CD14-positive monocyte (primary cell): ENCODE results near the gene YBX2. TPM values are rescaled to one million over a fixed set of nuclear protein-coding genes. Genes with fewer than 3 reads are reported as not detected.

Experiments used
- DNase-seq, 3 donors: peaks; one replicate each; pipeline ENCODE4 v3.0.0-alpha.2; 2011 to 2022
- H2AFZ ChIP-seq: 2 replicates; pipeline ENCODE4 v1.6.0; 2012; ENCODE audit warnings: mild to moderate bottlenecking, low read depth, low read length, inconsistent platforms; ENCODE audit not compliant: insufficient read depth, poor library complexity, severe bottlenecking
- H3K27ac ChIP-seq, 2 donors: 1 replicate in 1 of 2; 2 replicates in 1 of 2; pipeline ENCODE4 v1.5.1; 2012 to 2013; ENCODE audit warnings: low read length in 2 of 2, control low read depth in 1 of 2, inconsistent platforms in 1 of 2, low read depth in 1 of 2, mild to moderate bottlenecking in 1 of 2
- H3K27me3 ChIP-seq, 2 donors: one replicate each; pipeline versions ENCODE4 v1.6.0 to v1.6.1; 2011 to 2013; ENCODE audit warnings: low read length in 2 of 2; ENCODE audit not compliant: control insufficient read depth in 2 of 2, insufficient read depth in 2 of 2
- H3K36me3 ChIP-seq, 2 donors: replicated peaks in 1 of 2; 1 replicate in 1 of 2; 2 replicates in 1 of 2; pipeline versions ENCODE4 v1.5.1 to v1.6.1; 2012 to 2013; ENCODE audit warnings: low read length in 2 of 2, control low read depth in 1 of 2, inconsistent platforms in 1 of 2, mild to moderate bottlenecking in 1 of 2; ENCODE audit not compliant: insufficient read depth in 2 of 2, control insufficient read depth in 1 of 2
- H3K4me1 ChIP-seq, 2 donors: 1 replicate in 1 of 2; 2 replicates in 1 of 2; pipeline versions ENCODE4 v1.5.1 to v1.6.1; 2012 to 2013; ENCODE audit warnings: low read length in 2 of 2, control low read depth in 1 of 2, inconsistent platforms in 1 of 2, mild to moderate bottlenecking in 1 of 2, moderate library complexity in 1 of 2; ENCODE audit not compliant: insufficient read depth in 2 of 2, control insufficient read depth in 1 of 2
- H3K4me2 ChIP-seq: replicated peaks from 2 replicates; pipeline ENCODE3; 2012; ENCODE audit warnings: low read length, moderate library complexity, mild to moderate bottlenecking; ENCODE audit not compliant: poor library complexity, severe bottlenecking; ENCODE audit errors: extremely low read depth
- H3K4me3 ChIP-seq, 3 experiments: fragments of 200-600 bp in 1 of 3; sonication (generic) in 1 of 3; replicated peaks in 1 of 3; 1 replicate in 2 of 3; 2 replicates in 1 of 3; pipeline ENCODE4 v1.5.1; 2011 to 2013; ENCODE audit warnings: low read length in 3 of 3, mild to moderate bottlenecking in 3 of 3, control low read depth in 2 of 3, low read depth in 2 of 3, inconsistent platforms in 1 of 3, moderate library complexity in 1 of 3
- H3K79me2 ChIP-seq: 2 replicates; pipeline ENCODE4 v1.6.0; 2012; ENCODE audit warnings: mild to moderate bottlenecking, control low read depth, inconsistent platforms, low read length, moderate library complexity; ENCODE audit not compliant: insufficient read depth
- H3K9ac ChIP-seq: 2 replicates; pipeline ENCODE4 v1.6.0; 2017; ENCODE audit warnings: low read length, mild to moderate bottlenecking; ENCODE audit not compliant: insufficient read depth, poor library complexity, severe bottlenecking
- H3K9me3 ChIP-seq, 2 donors: replicated peaks in 1 of 2; 1 replicate in 1 of 2; 2 replicates in 1 of 2; pipeline versions ENCODE4 v1.5.1 to v1.6.1; 2012 to 2013; ENCODE audit warnings: low read length in 2 of 2, control low read depth in 1 of 2; ENCODE audit not compliant: control insufficient read depth in 1 of 2, insufficient read depth in 1 of 2
- H4K20me1 ChIP-seq: 2 replicates; pipeline ENCODE4 v1.6.0; 2012; ENCODE audit warnings: mild to moderate bottlenecking, low read length, control low read depth, moderate library complexity; ENCODE audit not compliant: insufficient read depth
- H3K27ac Mint-ChIP-seq, 7 donors: one replicate each; pipeline ENCODE4 v1.8.0; 2020; ENCODE audit warnings: mild to moderate bottlenecking in 7 of 7, mixed read lengths in 7 of 7, moderate library complexity in 6 of 7, inconsistent platforms in 2 of 7
- H3K27me3 Mint-ChIP-seq, 3 donors: one replicate each; pipeline ENCODE4 v1.8.0; 2021 to 2022; ENCODE audit warnings: low read depth in 3 of 3, mild to moderate bottlenecking in 3 of 3, mixed read lengths in 3 of 3, moderate library complexity in 3 of 3, inconsistent platforms in 1 of 3
- H3K36me3 Mint-ChIP-seq, 2 donors: one replicate each; pipeline ENCODE4 v1.8.0; 2020; ENCODE audit warnings: mixed read lengths in 2 of 2, inconsistent platforms in 1 of 2, mild to moderate bottlenecking in 1 of 2
- H3K4me1 Mint-ChIP-seq: one replicate; pipeline ENCODE4 v1.8.0; 2020; ENCODE audit warnings: mild to moderate bottlenecking, mixed read lengths
- H3K4me3 Mint-ChIP-seq, 2 donors: one replicate each; pipeline ENCODE4 v1.8.0; 2020; ENCODE audit warnings: mild to moderate bottlenecking in 2 of 2, mixed read lengths in 2 of 2, moderate library complexity in 1 of 2
- H3K9me3 Mint-ChIP-seq, 7 donors: one replicate each; pipeline ENCODE4 v1.8.0; 2020 to 2022; ENCODE audit warnings: mixed read lengths in 7 of 7, mild to moderate bottlenecking in 6 of 7, moderate library complexity in 6 of 7, inconsistent platforms in 2 of 7
- WGBS: methylation state at CpG from one replicate; pipeline ENCODE4 v1.1.5; 2013; ENCODE audit warnings: missing lambda C conversion rate; ENCODE audit not compliant: insufficient coverage; 5-methylcytosine and 5-hydroxymethylcytosine counted together
- intact Hi-C, 2 donors: fragments of 100-400 bp; cut with micrococcal nuclease; formaldehyde crosslinking; loops; one replicate each; pipeline versions ENCODE4 v1.15.0 to v1.15.1; 2023
- polyA plus RNA-seq, 3 donors: library from polyadenylated mRNA; depleted of rRNA in 1 of 3; unstranded in 2 of 3; stranded (reverse) in 1 of 3; fragments of 300-500 nt in 2 of 3; fragments of >200 nt in 1 of 3; fragmentation: Illumina TruSeq in 2 of 3; gene quantifications; 1 replicate in 2 of 3; 2 replicates in 1 of 3; pipeline ENCODE4 v1.2.3, GENCODE V29; 2012 to 2021
- TF ChIP-seq, protein P1 (sequence below): fragments of 200-600 bp; IDR thresholded peaks from one replicate; pipeline ENCODE4 v1.8.0; 2022; ENCODE audit warnings: antibody characterized with exemption, mild to moderate bottlenecking

The YBX2 gene
- polyA plus RNA-seq, 3 donors: not detected

DNA sequence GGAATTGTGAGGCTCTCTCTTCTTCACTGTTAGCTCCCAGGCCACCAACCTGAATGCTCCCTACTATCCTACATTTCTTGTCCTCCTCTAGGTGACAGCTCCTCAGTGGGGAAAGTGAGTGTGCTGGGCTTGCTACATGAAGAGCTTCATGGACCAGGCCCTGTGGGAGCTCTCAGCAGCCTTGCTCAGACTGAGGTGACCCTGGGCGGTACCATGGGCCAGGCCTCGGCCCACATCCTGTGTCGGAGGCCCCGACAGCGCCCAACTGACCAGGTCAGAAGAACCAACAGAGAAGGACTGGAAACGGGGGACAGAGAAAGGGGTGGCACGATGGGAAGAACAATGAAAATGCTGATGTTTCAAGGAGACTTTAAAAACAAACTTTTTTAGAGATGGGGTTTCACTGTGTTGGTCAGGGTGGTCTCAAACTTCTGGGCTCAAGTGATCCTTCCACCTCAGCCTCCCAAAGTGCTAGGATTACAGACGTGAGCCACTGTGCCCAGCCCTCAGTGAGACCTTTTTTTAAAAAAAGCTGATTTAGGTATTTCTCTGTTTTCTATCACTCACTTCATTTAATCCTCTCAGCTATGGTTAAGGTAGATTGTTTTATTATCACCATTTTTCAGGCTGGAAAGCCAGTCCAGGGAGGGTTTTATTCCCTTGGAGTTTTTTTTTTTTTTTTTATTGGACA, 37.5 kb downstream of the YBX2 start:
- TF ChIP-seq, protein P1, sequence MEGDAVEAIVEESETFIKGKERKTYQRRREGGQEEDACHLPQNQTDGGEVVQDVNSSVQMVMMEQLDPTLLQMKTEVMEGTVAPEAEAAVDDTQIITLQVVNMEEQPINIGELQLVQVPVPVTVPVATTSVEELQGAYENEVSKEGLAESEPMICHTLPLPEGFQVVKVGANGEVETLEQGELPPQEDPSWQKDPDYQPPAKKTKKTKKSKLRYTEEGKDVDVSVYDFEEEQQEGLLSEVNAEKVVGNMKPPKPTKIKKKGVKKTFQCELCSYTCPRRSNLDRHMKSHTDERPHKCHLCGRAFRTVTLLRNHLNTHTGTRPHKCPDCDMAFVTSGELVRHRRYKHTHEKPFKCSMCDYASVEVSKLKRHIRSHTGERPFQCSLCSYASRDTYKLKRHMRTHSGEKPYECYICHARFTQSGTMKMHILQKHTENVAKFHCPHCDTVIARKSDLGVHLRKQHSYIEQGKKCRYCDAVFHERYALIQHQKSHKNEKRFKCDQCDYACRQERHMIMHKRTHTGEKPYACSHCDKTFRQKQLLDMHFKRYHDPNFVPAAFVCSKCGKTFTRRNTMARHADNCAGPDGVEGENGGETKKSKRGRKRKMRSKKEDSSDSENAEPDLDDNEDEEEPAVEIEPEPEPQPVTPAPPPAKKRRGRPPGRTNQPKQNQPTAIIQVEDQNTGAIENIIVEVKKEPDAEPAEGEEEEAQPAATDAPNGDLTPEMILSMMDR: no peak
- intact Hi-C loops: loop anchor here in 1 of 2 donors (10.0 kb wide), 1 partner anchor 308 kb away; the partner anchor contains the start of gene SENP3
- Histone ChIP-seq H3K36me3 (peaks cover 26 to 53% of the 10 kb centered on the region in 2 donors), H3K4me1 (peaks cover 21 to 37% of the 10 kb centered on the region in 2 donors), H4K20me1 (no peaks in the 10 kb centered on the region), H3K4me3 (no peak overlapping the region), H3K9ac (no peak overlapping the region), H3K27ac (no peak overlapping the region), H3K4me2 (no peak overlapping the region), H2AFZ (no peak overlapping the region), H3K27me3 (peaks cover 9 to 15% of the 10 kb centered on the region in 2 donors), H3K79me2 (peaks cover 14% of the 10 kb centered on the region), H3K9me3 (peaks cover 0 to 3% of the 10 kb centered on the region in 2 donors)
- no peak for DNase-seq
- peaks cover 10 to 23% (median 22%) of the 10 kb centered on the region in 3 donors for H3K27me3 Mint-ChIP-seq
- peaks cover 27% of the 10 kb centered on the region for H3K4me1 Mint-ChIP-seq
- peak overlapping the region in 1 of 7 donors; percentile 51 for H3K27ac Mint-ChIP-seq
- H3K4me3 Mint-ChIP-seq: no peak overlapping the region
- peaks cover 0 to 6% (median 3%) of the 10 kb centered on the region in 7 donors for H3K9me3 Mint-ChIP-seq
- H3K36me3 Mint-ChIP-seq: peaks cover 44 to 63% of the 10 kb centered on the region in 2 donors
- WGBS: 97% methylated on average over 6 of the region's 8 CpGs

DNA sequence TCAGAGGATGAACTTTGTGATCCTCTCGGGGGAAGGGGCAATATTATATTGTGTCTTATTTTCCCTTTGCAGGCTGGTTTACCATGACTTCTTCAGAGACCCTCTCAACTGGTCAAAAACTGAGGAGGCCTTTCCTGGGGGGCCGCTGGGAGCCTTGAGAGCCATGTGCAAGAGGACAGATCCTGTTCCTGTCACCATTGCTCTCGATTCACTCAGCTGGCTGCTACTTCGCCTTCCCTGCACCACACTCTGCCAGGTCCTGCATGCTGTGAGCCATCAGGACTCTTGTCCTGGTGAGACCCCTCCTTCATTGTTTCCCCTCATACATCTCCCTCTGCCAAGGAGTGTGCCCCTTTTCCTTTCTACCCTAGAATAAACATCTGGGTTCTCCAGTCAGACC, 39.9 kb downstream of the YBX2 start:
- Mint-ChIP-seq H3K4me3 (no peak overlapping the region), H3K27me3 (peaks cover 0 to 1% (median under 1%) of the 10 kb centered on the region in 3 donors), H3K4me1 (peaks cover 33% of the 10 kb centered on the region), H3K9me3 (no peaks in the 10 kb centered on the region), H3K36me3 (peaks cover 37 to 57% of the 10 kb centered on the region in 2 donors), H3K27ac (peak overlapping the region in 1 of 7 donors; percentile 18)
- Histone ChIP-seq H3K27me3 (no peaks in the 10 kb centered on the region), H3K27ac (no peak overlapping the region), H3K79me2 (peaks cover 36% of the 10 kb centered on the region), H3K4me1 (peaks cover 27 to 38% of the 10 kb centered on the region in 2 donors), H2AFZ (no peak overlapping the region), H4K20me1 (no peaks in the 10 kb centered on the region), H3K4me2 (no peak overlapping the region), H3K4me3 (no peak overlapping the region), H3K9me3 (no peaks in the 10 kb centered on the region), H3K9ac (no peak overlapping the region), H3K36me3 (peaks cover 26 to 51% of the 10 kb centered on the region in 2 donors)
- TF ChIP-seq, protein P1: no peak
- intact Hi-C loops: loop anchor here (5.0 to 10.0 kb wide), 4 partner anchors 37 to 310 kb away; partner anchors contain the start of genes ACADVL (in 1 of the 2), DLG4 (in 1 of the 2), EIF5A (in 1 of the 2) and SENP3 (in 1 of the 2)
- WGBS: 94% methylated on average over 3 of the region's 4 CpGs
- no peak for DNase-seq
